Gastrocnemius medialis (tissue), 4 donors: Measurements from ENCODE around the gene BMI1.

Source experiments
- CTCF ChIP-seq, 5 experiments: fragments of 450-650 bp in 3 of 5; fragments of 200-600 bp in 2 of 5; sonication (generic) in 2 of 5; IDR thresholded peaks in 4 of 5; conservative IDR thresholded peaks in 1 of 5; 1 replicate in 4 of 5; 2 replicates in 1 of 5; pipeline ENCODE4 v1.5.1; 2016 to 2019; ENCODE audit warnings: antibody characterized with exemption in 5 of 5, mild to moderate bottlenecking in 3 of 5, moderate library complexity in 3 of 5
- POLR2A ChIP-seq, 2 donors: fragments of 450-650 bp; IDR thresholded peaks; one replicate each; pipeline ENCODE4 v1.6.1; 2017; ENCODE audit warnings: antibody characterized with exemption in 2 of 2, mild to moderate bottlenecking in 2 of 2, moderate library complexity in 2 of 2

- TF ChIP-seq CTCF (IDR thresholded peaks at IDR 0.05 in 4 of 5, conservative IDR thresholded peaks at IDR 0.05 in 1 of 5) (no peak), POLR2A (IDR thresholded peaks at IDR 0.05) (no peak)
Measured at GRCh38 chr10:22309180-22310000, 11.5 kb upstream of the BMI1 start.
